HS-5 (cell line): Measurements from ENCODE around the gene CUBN.

Experiments used
- DNase-seq: peaks from one replicate; pipeline ENCODE4 v3.0.0-alpha.2; 2012; ENCODE audit warnings: low read depth

Gene CUBN

DNA sequence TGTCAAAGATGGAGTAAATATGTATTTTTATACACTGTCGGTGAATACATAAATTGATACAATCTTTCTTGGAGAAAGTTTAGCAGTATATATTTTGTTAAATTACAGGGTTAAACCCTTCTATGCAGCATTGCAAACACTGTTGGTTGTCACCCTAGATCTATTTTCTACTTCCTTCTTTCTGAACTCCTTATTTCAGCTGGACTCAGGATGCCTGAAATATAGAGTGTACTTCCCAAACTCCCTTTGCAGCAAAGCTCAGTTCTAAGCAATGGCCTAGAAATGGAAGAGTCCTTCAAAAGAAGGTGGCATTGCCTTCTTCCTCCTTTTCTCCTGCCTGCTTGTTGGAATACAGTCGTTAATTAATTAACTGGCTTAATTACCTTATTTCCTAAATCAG, 20.6 kb downstream of the CUBN start:
- DNase-seq: no peak

DNA sequence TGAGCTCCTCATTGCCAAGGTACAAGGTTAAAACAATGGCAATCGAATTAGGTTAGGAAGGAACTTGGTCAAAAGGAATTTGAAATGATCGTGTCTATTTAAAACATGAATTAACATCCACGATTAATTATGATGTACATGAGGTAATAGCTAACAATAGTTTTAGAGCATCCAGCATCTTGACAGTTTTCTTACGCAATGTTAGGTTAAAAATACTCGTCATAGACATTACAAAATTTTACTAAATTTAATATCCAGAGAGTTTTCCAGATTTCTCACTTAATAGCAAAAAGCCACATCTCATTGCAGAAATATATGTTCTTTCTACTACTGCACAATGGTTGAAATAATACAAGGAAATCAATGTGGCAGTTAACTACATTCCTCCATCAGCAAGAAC, 22.6 kb downstream of the CUBN start:
- no peak for DNase-seq

DNA sequence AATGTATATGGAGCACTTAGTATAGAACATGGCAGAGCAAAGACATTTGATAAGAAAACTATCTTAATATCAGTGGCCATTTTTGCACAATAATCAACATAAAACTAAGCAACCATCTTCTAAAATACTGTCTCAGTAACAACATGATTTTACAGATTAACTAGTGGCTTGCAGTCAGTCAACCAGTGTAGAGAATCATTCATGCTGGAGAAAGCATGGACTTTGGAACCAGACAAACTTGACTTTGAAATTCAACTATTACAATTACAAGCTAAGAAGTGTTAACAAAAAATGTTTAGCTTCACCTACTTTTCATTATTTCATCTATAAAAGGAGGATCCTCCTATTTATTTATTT, 27.7 kb downstream of the CUBN start:
- no peak for DNase-seq

DNA sequence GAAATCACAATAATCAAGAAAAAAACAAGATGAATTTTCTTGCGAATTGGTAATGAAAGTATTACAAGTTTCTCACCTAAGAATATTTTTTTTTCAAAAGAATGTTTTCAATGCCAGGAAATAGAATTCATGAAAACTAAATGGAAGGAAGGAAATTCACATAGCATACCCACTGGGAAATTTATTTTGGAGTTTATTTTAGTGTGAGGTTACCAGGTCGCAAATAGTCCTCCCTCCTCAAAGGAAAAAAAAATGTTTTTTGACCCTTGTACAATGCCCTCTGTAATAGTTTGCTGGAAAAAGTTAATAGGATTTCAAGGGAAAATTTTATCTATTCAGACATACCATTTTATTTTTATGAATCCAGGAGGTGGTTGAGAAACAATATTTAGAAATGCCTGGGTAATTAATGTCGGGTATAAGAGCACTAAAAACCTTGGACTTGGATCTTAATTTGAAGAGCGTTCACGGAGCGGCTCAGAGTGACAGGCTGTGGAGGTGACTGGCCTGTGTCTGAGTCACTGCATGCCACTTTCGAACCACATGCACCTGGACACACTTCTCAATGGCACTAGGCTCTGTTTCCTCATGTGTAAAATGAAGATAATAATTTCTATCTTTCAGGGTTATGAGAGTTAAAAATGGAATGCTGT, 28.2 kb downstream of the CUBN start:
- DNase-seq: no peak

DNA sequence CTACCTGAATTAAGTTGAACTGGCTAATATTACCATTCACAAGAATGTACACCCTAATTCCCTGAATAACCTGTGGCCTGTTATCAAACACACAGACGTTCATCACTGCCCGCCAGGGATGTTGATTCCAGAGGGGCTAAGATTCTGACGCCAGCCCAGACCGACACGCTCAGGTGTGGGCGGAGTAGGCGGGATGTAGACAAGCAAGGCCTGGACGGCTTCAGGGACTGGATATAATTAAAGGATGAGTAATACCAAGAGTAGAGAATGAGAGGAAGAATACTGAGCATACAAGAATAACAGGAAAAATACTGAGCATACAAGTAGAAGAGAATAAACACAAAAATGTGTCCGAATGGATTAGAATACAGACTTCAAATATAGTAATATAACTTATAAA, 29.0 kb downstream of the CUBN start:
- DNase-seq: no peak

DNA sequence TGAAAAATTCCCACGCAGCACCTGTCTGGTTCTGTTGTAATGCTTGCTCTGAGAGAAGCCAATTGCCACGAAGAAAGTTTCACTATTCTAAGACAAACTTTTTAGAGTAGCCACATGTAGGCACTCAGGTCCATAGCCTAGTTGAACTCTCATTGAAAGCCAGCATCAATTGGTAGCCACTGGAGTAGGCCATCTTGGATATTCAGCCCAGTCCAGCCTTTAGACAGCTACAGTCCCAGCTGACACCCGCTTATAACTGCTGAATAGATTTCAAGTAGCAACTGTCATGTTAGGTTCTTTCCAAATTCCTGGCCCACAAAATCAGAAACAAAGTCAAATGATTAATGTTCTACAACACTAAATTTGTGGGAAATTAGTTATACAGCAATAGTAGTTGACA, 31.6 kb downstream of the CUBN start:
- no peak for DNase-seq

DNA sequence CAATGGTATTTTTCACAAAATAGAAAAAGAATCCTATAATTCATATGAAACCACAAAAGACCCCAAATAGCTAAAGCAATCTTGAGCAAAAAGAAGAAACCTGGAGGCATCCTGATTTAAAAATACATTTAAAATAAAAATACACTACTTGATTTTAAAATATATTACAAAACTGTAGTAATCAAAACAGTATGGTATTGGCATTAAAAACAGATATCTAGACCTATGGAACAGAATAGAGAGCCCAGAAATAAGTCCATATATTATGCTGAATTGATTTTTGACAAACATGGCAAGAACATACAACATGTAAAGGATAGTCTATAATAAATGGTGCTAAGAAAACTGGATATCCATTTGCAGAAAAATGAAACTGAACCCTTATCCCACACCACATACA, 34.8 kb downstream of the CUBN start:
- no peak for DNase-seq

DNA sequence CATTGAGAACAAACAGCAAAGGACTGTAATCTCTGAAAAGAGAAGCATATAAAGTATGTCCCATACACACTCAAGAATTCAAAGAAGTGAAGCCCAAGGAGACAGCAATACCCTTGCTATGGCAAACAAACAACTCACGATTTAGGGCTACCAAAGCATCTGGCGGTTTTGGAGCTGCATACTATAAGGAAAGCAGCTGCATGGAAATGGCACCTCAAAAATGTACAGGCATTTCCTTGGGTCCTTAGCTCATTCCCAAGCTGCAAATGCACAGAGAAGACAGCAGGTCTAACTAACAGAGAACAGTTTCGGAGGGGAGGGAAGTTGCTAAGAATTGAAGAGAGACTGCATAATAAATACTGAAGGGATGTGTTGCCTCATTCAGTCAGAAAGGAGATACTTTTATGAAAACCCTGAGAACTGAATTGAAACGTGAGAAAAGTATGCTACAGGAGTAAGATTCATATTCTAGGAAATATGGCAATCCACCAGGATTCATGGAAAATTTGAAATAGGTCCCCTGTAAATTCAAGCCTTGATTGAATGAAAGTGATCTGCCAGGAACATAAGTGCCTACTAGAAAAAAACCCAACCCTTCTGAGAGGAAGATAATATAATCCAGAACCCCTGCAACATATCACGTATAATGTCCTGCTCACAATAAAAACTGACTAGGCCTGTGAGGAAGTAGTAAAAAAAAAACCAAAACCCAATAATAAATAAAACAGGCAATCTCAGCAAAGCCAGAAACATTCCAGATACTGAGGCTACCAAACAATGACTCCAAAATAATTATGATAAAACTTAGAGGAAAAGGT, 36.4 kb downstream of the CUBN start:
- DNase-seq: no peak

DNA sequence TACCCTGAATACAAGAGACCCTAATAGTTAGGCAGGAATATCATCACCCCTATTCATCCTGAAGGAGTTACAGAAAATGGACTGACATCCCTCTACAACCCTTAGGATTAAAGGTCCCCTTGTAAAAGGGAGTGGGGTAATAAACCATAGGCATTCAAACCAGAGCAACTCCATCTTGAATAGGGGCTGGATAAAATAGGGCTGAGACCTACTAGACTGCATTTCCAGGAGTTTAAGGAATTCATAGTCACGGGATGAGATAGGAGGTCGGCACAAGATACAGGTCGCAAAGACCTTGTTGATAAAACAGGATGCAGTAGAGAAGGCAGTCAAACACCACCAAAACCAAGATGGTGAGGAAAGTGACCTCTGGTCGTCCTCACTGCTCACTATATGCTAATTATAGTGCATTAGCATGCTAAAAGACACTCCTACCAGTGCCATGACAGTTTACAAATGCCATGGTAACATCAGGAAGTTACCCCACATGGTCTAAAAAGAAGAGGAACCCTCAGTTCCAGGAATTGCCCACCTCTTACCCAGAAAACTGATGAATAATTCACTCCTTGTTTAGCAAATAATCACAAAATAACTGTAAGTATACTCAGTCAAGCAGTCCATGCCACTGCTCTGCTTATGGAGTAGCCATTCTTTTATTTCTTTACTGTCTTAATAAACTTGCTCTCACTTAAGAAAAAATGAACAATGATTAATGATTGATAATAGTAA, 37.2 kb downstream of the CUBN start:
- DNase-seq: no peak

DNA sequence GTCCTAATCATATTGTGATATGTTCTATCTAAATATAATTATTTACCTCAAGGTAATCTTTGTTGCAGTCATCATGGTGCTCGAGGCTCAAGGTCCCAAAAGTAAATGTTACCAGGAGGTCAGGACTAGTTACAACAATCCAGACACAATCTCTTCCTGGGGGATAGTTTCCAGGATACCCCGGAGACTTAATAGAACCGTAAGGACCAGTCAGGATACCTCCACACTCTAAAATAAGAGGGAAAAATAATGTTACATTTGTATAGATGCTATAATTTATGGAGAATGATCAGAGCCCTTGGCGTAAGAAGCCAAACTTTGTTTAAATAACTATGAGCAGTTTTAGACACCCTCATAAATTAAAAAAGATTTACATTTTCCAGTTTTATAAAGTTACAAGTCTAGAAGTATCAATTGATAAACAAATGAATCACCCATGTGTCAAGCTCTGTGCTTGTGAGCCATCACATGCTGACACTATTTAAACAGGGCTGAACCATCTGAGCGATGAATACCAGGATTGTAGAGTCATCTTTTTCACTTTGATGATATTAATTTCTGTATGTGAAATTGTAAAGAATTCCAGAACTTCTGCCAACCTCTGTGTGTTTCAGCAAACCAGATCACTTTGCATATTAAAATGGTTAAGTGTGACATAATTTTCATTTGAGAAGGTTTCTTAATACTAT, 41.3 kb downstream of the CUBN start:
- DNase-seq: peak; percentile 68

DNA sequence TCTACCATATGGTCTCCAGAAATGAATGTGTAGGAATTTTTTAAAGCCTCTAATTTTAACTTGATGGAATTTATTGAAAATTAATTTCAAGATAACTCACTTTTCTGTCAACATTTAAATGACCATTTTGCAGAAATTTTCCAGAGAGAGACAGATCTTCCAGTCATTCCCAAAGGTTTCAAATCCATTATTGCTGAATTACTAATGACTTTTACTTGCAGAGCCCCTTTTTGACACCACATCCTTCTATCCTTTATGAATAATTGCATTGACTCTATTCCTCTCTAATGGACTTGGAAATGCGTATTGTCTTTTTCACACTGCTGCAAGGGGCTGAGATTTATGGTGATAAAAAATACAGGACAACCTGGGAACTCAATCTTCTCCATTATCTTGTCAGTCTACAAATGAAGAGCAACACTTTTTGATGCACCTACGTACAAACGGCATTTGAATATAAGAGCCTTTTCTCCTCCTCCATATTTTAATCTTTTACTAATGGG, 42.7 kb downstream of the CUBN start:
- no peak for DNase-seq

DNA sequence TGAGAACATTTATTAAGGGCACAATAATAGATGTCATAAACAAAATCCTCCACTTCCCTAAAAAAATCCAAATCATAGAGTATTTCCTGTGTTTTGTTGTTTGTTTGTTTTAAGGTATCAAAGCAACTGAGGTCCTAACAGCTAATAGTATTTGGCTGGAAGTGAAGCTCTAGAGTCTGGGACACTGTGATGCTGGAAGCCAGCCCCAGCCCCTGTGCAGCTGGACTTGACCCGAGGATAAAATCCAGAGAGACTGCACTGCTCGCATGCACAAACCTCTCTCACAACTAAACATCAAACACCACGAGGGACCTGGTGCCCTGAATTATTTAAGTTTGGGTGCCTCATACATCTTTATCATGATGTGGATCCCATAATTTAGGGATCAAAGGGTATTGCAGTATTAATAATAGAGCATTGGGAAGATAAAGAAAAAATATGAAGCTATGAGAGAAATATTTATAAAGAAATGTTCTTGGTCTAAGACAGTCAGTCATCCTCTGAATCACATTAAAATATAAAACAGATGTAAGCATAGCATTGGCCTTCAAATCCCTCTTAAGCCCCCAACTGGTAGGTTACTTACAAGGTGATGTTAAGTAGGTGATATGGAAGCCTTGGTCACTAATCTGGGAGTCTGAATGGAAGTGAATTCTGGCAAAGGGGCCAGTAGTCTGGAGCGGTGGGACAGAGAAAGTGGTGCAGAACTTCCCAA, 44.4 kb downstream of the CUBN start:
- DNase-seq: no peak

DNA sequence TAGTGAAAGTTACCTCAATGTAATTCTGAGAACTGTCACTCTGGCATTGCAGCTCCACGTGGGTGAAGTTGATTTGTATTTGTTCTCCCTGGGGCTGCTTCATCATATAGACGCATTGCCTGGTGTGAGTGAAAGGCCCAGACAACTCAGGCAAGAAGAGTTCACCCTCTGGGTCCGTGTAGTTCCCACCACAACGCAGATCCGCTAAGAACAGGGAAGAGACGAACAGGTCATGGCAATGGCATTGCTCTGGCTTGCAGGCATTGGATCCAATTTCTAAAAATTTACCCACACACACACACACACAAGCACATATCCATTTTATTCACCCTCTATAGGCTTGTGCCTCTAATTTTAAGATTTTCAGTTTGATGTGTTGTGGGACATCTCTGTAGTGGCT, 45.4 kb downstream of the CUBN start:
- no peak for DNase-seq

DNA sequence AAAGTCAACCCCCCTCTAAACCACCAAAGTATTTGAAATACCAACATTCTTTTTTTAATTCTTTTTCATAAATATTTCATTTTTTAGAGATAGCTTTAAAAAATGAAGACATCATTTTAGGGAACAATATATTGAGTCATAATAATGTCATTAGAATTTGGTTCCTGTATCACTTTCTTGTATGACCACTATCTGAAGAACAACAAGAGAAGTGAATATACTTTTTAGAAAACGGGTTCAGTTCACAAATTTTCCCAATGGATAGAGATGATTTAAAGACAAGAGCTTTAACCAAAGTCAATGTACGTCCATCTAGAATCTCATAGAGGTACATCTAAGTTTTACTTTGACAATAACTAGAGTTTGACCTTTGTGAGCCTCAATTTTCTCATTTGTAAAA, 48.2 kb downstream of the CUBN start:
- no peak for DNase-seq

DNA sequence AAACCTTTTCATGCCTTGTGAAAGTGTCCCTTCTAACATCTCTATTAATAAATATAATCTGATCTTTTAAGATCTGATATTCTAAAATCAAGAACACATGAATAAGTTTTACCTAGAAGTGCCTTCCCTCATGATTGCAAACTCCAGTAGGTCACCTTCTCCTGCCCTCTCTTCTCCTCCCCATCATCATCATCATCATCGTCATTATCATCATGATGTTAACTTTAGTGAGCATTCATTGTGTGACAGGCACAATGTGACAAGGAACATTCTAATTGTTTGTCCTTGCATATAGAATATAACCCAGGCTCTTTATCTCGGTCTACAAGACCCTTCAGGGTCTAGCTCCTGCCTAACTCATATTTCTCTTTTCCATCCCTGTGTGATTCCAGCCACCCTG, 51.7 kb downstream of the CUBN start:
- no peak for DNase-seq

DNA sequence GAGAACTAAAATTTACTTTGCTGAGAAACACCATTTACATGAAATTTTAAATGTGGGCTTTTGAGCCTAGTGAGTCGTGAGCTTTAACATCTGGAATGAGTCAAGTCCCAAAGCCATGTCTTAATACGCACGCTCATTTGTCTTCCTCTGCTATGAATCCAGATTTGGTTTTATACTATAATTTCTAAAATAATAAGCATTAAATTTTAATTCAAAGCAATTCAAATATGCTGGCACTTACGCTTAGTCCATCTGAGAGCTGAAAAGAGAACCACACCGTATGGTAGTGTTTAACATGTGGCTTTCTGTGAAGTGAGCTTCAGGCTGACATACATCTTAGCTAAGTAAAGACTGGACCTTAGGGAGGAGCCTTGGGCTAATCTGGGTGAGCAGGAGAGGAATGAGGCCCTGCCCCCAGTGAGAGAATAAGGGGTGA, 52.2 kb downstream of the CUBN start:
- no peak for DNase-seq

DNA sequence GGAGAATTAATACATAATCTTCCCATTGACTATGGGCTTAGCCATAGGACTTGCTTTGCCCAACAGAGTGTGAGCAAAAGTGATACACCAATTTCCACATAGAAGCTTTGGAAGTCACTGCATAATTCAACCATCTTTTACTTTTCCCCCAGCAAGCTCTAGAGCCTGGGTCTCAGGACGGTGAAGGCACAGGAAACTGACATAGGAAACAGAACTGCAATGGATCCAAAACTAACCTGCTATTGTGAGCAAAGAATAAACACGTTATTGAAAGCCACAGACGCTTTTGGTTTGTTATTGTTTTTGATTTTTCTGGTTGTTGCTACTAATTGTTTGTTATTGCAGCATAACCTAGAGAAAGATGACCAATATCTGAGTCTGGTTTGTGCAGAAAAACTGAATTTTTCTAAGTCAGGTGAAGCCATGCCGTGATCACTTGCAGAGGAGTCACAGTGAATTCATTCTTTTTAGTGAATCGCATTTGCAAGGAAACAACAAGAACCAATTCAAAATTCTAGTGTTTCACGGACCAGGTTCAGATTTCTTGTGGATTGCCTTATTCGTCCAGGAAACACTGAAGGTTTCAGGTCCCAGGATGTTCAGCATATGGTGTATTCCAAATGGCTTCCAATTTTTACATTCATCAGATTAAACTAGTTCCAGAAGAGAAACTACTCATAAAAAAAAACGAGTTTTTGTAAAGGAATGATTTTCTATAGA, 52.8 kb downstream of the CUBN start:
- DNase-seq: no peak

DNA sequence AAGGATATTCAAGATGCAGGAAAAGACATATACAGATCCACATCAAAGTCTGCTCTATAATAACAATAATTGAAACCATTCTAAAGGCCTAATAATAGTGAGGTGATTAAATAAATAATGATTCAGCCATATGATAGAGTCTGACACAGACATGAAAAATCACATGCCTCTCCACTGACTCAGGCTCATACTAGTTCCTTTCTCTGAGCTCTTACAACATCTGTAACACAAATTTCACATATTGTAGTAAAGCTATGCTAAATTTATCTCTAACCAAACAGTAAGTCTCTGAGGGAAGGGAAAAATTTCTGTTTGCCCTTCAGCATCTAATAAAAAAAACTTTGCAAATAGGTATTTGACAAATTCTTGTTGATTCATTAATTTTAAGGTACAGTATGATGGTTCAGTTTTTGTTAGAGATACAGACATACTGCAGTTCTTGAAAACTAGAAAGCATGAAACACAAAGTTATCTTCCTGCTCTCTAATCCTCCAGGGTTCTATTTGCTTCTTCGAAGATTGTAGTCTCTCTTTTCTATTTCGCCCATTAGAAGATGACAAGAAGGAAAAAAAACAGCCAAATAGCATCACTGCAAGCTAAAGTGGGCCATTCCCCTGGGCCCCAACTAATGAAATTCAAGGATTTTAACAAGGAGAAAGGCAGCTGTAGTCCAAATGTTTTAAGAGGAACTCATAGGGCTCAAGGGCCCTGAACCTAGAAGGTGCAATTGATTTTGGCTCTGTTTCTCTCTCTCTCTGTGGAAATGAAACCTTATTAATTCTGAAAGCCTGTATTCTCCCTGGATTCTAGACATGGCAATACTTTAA, 53.9 kb downstream of the CUBN start:
- no peak for DNase-seq

DNA sequence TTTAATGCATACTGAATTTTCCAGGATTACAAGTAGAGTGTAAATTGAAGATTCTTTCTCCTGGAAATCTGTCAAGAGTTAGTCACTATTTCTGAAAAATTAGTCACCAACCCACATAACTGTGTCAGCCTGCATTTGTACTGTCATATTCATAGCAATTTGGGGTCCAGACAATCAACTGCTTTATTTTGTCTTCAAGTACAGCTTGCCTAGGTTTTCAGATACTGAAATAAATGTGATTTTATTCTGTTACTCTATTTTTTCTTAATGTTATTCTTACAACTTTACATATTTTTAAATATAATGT, 55.1 kb downstream of the CUBN start:
- no peak for DNase-seq
